Measurements from ENCODE around the gene VAT1L. TPM values are rescaled to one million over a fixed set of nuclear protein-coding genes. Genes with fewer than 3 reads are reported as not detected.

VAT1L gene
- polyA plus RNA-seq, 1 of the 3 experiments (the other 2 are of a cell fraction), result 52.5 TPM

- H3K4me2 ChIP-seq, result no peak overlapping the region
- peaks cover 0 to 3% of the 10 kb centered on the region in 2 experiments; a peak in 1 of 4 replicates for H3K4me1 ChIP-seq (ENCODE audit: control insufficient read depth in 1 of 2, insufficient read depth in 2 of 2, low read depth in 1 of 2, low read length in 1 of 2)
- 89% methylated on average over 1 of the region's 1 CpG for WGBS (ENCODE audit: low lambda C conversion rate)
- no peak for DNase-seq
- no peak overlapping the region for H3K4me3 ChIP-seq (ENCODE audit: low read depth in 2 of 2, low read length in 1 of 2)
- no peak overlapping the region for H2AFZ ChIP-seq (ENCODE audit: low read depth)
- H3K9me2 ChIP-seq, result no peaks in the 10 kb centered on the region
- TF ChIP-seq FOSL2 (IDR thresholded peaks at IDR 0.05; ENCODE audit: borderline replicate concordance, low read depth), result no peak
- no peak for TF ChIP-seq FOXJ3 (CRISPR knock-in tag; IDR thresholded peaks at IDR 0.05)
- TF ChIP-seq MAX (IDR thresholded peaks at IDR 0.05; ENCODE audit: low read depth), result no peak
- no peak for TF ChIP-seq EP300 (IDR thresholded peaks at IDR 0.05; ENCODE audit: borderline replicate concordance in 1 of 2, low read depth in 1 of 2, low read length in 1 of 2)
- no peak for TF ChIP-seq MEF2A (IDR thresholded peaks at IDR 0.05; ENCODE audit: borderline replicate concordance, low read depth)
- no peak for TF ChIP-seq IRF3 (IDR thresholded peaks at IDR 0.05; ENCODE audit: low read depth, low read length)
- no peak for TF ChIP-seq CHD2 (IDR thresholded peaks at IDR 0.05; ENCODE audit: low read length, partially characterized antibody)
- TF ChIP-seq RCOR1 (IDR thresholded peaks at IDR 0.05; ENCODE audit: low read length), result no peak
- no peak for TF ChIP-seq ELF1 (IDR thresholded peaks at IDR 0.05)
- no peak for TF ChIP-seq USF1 (IDR thresholded peaks at IDR 0.05; ENCODE audit: borderline replicate concordance, low read depth)
- no peak for TF ChIP-seq POLR2AphosphoS5 (IDR thresholded peaks at IDR 0.05; ENCODE audit: low read depth, low read length)
- TF ChIP-seq JUND (IDR thresholded peaks at IDR 0.05), result no peak
- no peak for TF ChIP-seq TAF1 (IDR thresholded peaks at IDR 0.05; ENCODE audit: borderline replicate concordance, low read depth, low read length)
- TF ChIP-seq CTCF (IDR thresholded peaks at IDR 0.05), result no peak
- H3F3A ChIP-seq (replicated peaks; ENCODE audit: insufficient read depth), result no peaks in the 10 kb centered on the region
- H3K9ac ChIP-seq, result no peak overlapping the region
- CTCF ChIA-PET, result no interaction called here
- H3K9me3 ChIP-seq, result no peaks in the 10 kb centered on the region
- no peak overlapping the region for H3K27ac ChIP-seq (ENCODE audit: low read depth in 2 of 2, low read length in 1 of 2)
- H3K79me2 ChIP-seq (ENCODE audit: insufficient read depth), result no peaks in the 10 kb centered on the region
- H3K36me3 ChIP-seq (replicated peaks in 1 of 2; ENCODE audit: control insufficient read depth in 1 of 2, insufficient read depth in 2 of 2, low read length in 1 of 2), result no peaks in the 10 kb centered on the region
- H4K20me1 ChIP-seq (ENCODE audit: insufficient read depth), result no peaks in the 10 kb centered on the region
- no peaks in the 10 kb centered on the region for H3K27me3 ChIP-seq (ENCODE audit: insufficient read depth)
- POLR2A ChIA-PET, result no interaction called here
These were observed 83.6 kb downstream of the VAT1L start for GRCh38 chr16:77871932-77872331.

- Histone ChIP-seq H3K79me2 (ENCODE audit: insufficient read depth) (no peaks in the 10 kb centered on the region), H3K4me1 (ENCODE audit: control insufficient read depth in 1 of 2, insufficient read depth in 2 of 2, low read depth in 1 of 2, low read length in 1 of 2) (peaks cover 0 to 6% of the 10 kb centered on the region in 2 experiments; a peak in 1 of 4 replicates), H2AFZ (ENCODE audit: low read depth) (no peak overlapping the region), H3K4me3 (ENCODE audit: low read depth in 2 of 2, low read length in 1 of 2) (no peak overlapping the region), H3F3A (replicated peaks; ENCODE audit: insufficient read depth) (peaks cover 3% of the 10 kb centered on the region), H3K27me3 (ENCODE audit: insufficient read depth) (no peaks in the 10 kb centered on the region), H3K9ac (no peak overlapping the region), H3K27ac (ENCODE audit: low read depth in 2 of 2, low read length in 1 of 2) (no peak overlapping the region), H4K20me1 (ENCODE audit: insufficient read depth) (no peaks in the 10 kb centered on the region), H3K9me2 (no peaks in the 10 kb centered on the region), H3K9me3 (no peaks in the 10 kb centered on the region), H3K4me2 (no peak overlapping the region), H3K36me3 (replicated peaks in 1 of 2; ENCODE audit: control insufficient read depth in 1 of 2, insufficient read depth in 2 of 2, low read length in 1 of 2) (no peaks in the 10 kb centered on the region)
- ChIA-PET POLR2A (no interaction called here), CTCF (no interaction called here)
- DNase-seq, result no peak
- TF ChIP-seq SMC3 (IDR thresholded peaks at IDR 0.05; ENCODE audit: low read depth, low read length), result no peak
- no peak for TF ChIP-seq NFIC (IDR thresholded peaks at IDR 0.05; ENCODE audit: borderline replicate concordance)
- TF ChIP-seq TEAD4 (IDR thresholded peaks at IDR 0.05; ENCODE audit: borderline replicate concordance, insufficient read depth), result no peak
- 92% methylated on average over 3 of the region's 3 CpGs for WGBS (ENCODE audit: low lambda C conversion rate)
These were observed 84.7 kb downstream of the VAT1L start for GRCh38 chr16:77873066-77873465.
